HG03432 (cell line): ENCODE results near the gene CENPL.
A peak's percentile ranks its signal among the peaks of the same experiment; 100 is the strongest.
"Not testable (repeated sequence)": the region's sequence is repeated elsewhere in the genome, so short reads cannot be mapped to it uniquely, and the experiment has no call there.

Experiments
- ATAC-seq: cut with Tn5 transposase; IDR thresholded peaks from one replicate; pipeline ENCODE4 v1.9.1; 2021; ENCODE audit warnings: mild to moderate bottlenecking, moderate library complexity; ENCODE audit not compliant: unreplicated experiment

CENPL gene

GRCh38 chr1:173859547-173859946 is 34.9 kb upstream of the CENPL start:
- not testable (repeated sequence) for ATAC-seq

GRCh38 chr1:173857363-173857917 is 32.8 kb upstream of the CENPL start:
- ATAC-seq, result no peak

- no peak for ATAC-seq
Observed at GRCh38 chr1:173856903-173857302, 32.2 kb upstream of the CENPL start.

GRCh38 chr1:173856014-173856413 is 31.3 kb upstream of the CENPL start:
- ATAC-seq, result no peak

GRCh38 chr1:173853074-173853473 is 28.4 kb upstream of the CENPL start:
- no peak for ATAC-seq

- no peak for ATAC-seq
Observed at GRCh38 chr1:173852105-173852504, 27.4 kb upstream of the CENPL start.

GRCh38 chr1:173832748-173833147 is 8.1 kb upstream of the CENPL start:
- no peak for ATAC-seq

- ATAC-seq, result no peak
Observed at GRCh38 chr1:173827611-173828010, 2.9 kb upstream of the CENPL start.

- ATAC-seq, result peak; percentile 52
Observed at GRCh38 chr1:173823781-173824314, 835 bp downstream of the CENPL start.

- ATAC-seq, result no peak
Observed at GRCh38 chr1:173821680-173822079, 3.0 kb downstream of the CENPL start.

- ATAC-seq, result no peak
Observed at GRCh38 chr1:173818459-173818858, 6.2 kb downstream of the CENPL start.

- ATAC-seq, result not testable (repeated sequence)
Observed at GRCh38 chr1:173813654-173814053, 11.0 kb downstream of the CENPL start.

GRCh38 chr1:173802961-173803360 is 21.7 kb downstream of the CENPL start:
- no peak for ATAC-seq

GRCh38 chr1:173799995-173800394 is 24.7 kb downstream of the CENPL start:
- not testable (repeated sequence) for ATAC-seq

GRCh38 chr1:173798078-173798477 is 26.6 kb downstream of the CENPL start:
- ATAC-seq, result no peak

GRCh38 chr1:173789841-173790240 is 34.8 kb downstream of the CENPL start:
- ATAC-seq, result no peak

- ATAC-seq, result no peak
Observed at GRCh38 chr1:173784997-173785396, 39.7 kb downstream of the CENPL start.

- ATAC-seq, result no peak
Observed at GRCh38 chr1:173779936-173780335, 44.7 kb downstream of the CENPL start.

GRCh38 chr1:173775578-173776226 is 49.0 kb downstream of the CENPL start:
- ATAC-seq, result no peak

GRCh38 chr1:173771560-173771959 is 53.1 kb downstream of the CENPL start:
- ATAC-seq, result no peak

- not testable (repeated sequence) for ATAC-seq
Observed at GRCh38 chr1:173770330-173770729, 54.4 kb downstream of the CENPL start.

GRCh38 chr1:173768827-173769226 is 55.9 kb downstream of the CENPL start:
- ATAC-seq, result no peak

- no peak for ATAC-seq
Observed at GRCh38 chr1:173768206-173768605, 56.5 kb downstream of the CENPL start.
